HepG2 (cell line): ENCODE results near the gene SPACA4. TPM values are rescaled to one million over a fixed set of nuclear protein-coding genes. Genes with fewer than 3 reads are reported as not detected.

ENCODE experiments used
- AGO2 ChIP-seq: fragments of 200-400 bp; formaldehyde crosslinking; optimal IDR thresholded peaks from 2 replicates; pipeline ENCODE3; 2017; ENCODE audit warnings: mild to moderate bottlenecking, low read depth, low read length, moderate library complexity
- ARHGAP35 ChIP-seq: sonication (generic); formaldehyde crosslinking; IDR thresholded peaks from 2 replicates; pipeline ENCODE4 v1.9.0; 2022; ENCODE audit warnings: mild to moderate bottlenecking, inconsistent platforms, moderate library complexity, missing genetic modification reagents, borderline replicate concordance
- CBX1 ChIP-seq: IDR thresholded peaks from one replicate; pipeline ENCODE4 v1.6.1; 2016; ENCODE audit warnings: antibody characterized with exemption, low read depth
- ELF4 ChIP-seq: sonication (generic); formaldehyde crosslinking; IDR thresholded peaks from 2 replicates; pipeline ENCODE4 v1.5.0; 2020; ENCODE audit warnings: missing genetic modification reagents, mild to moderate bottlenecking, moderate library complexity, borderline replicate concordance
- MEIS1 ChIP-seq: sonication (generic); formaldehyde crosslinking; IDR thresholded peaks from 2 replicates; pipeline ENCODE4 v1.9.0; 2021; ENCODE audit warnings: mild to moderate bottlenecking, missing genetic modification reagents, moderate library complexity, borderline replicate concordance
- MIXL1 ChIP-seq: IDR thresholded peaks from 2 replicates; pipeline ENCODE4 v1.6.1; 2016
- NR3C1 ChIP-seq: sonication (generic); formaldehyde crosslinking; IDR thresholded peaks from 2 replicates; pipeline ENCODE4 v1.4.0; 2020; ENCODE audit warnings: missing genetic modification reagents
- SAFB2 ChIP-seq: sonication (generic); formaldehyde crosslinking; IDR thresholded peaks from 2 replicates; pipeline ENCODE4 v1.5.1; 2020; ENCODE audit warnings: missing genetic modification reagents, low read depth, mild to moderate bottlenecking, borderline replicate concordance
- SIX1 ChIP-seq: sonication (generic); formaldehyde crosslinking; IDR thresholded peaks from 2 replicates; pipeline ENCODE4 v1.4.0; 2020; ENCODE audit warnings: missing genetic modification reagents, borderline replicate concordance
- SMARCE1 ChIP-seq: fragments of 450-650 bp; IDR thresholded peaks from 2 replicates; pipeline ENCODE4 v1.6.1; 2017; ENCODE audit warnings: borderline replicate concordance
- U2AF2 ChIP-seq: fragments of 200-400 bp; formaldehyde crosslinking; IDR thresholded peaks from 2 replicates; pipeline ENCODE4 v1.6.1; 2017; ENCODE audit warnings: low read depth, mild to moderate bottlenecking, low read length
- ZBTB3 ChIP-seq: sonication (generic); formaldehyde crosslinking; IDR thresholded peaks from 2 replicates; pipeline ENCODE4 v1.4.0; 2020; ENCODE audit warnings: low read depth, mild to moderate bottlenecking, moderate library complexity, missing genetic modification reagents, borderline replicate concordance
- ZNF225 ChIP-seq: sonication (generic); formaldehyde crosslinking; IDR thresholded peaks from 2 replicates; pipeline ENCODE4 v1.4.0; 2020; ENCODE audit warnings: mild to moderate bottlenecking, missing genetic modification reagents
- ZNF282 ChIP-seq: fragments of 450-650 bp; IDR thresholded peaks from 2 replicates; pipeline ENCODE4 v1.6.1; 2018; ENCODE audit not compliant: partially characterized antibody
- ZNF446 ChIP-seq: sonication (generic); formaldehyde crosslinking; IDR thresholded peaks from 2 replicates; pipeline ENCODE4 v1.5.0; 2020; ENCODE audit warnings: mild to moderate bottlenecking, missing genetic modification reagents
- ZSCAN29 ChIP-seq: sonication (generic); formaldehyde crosslinking; conservative IDR thresholded peaks from 2 replicates; pipeline ENCODE4 v1.4.0; 2020; ENCODE audit warnings: mild to moderate bottlenecking, missing genetic modification reagents
- polyA plus RNA-seq, 8 experiments: library from polyadenylated mRNA; depleted of rRNA in 3 of 8; stranded (reverse) in 7 of 8; unstranded in 1 of 8; fragments of >200 nt; fragmentation: Illumina TruSeq in 4 of 8; extraction: Trizol in 4 of 8; gene quantifications; 2 replicates each; pipeline versions ENCODE4 v1.2.1 to v1.2.3, GENCODE V29; 2011 to 2016; ENCODE audit warnings: low read depth in 4 of 8, missing spikeins in 1 of 8, mixed read lengths in 1 of 8; ENCODE audit not compliant: insufficient read depth in 1 of 8
- total RNA-seq, 5 experiments: library from RNA; depleted of rRNA; stranded (reverse); fragments of >200 nt; fragmentation: Illumina TruSeq; extraction: Trizol; gene quantifications; 2 replicates each; pipeline ENCODE4 v1.2.3, GENCODE V29; 2016; ENCODE audit warnings: low read depth in 1 of 5
- TF ChIP-seq, protein P1 (sequence below): IDR thresholded peaks from 2 replicates; pipeline ENCODE4 v1.6.1; 2016; ENCODE audit warnings: missing compliant biosample characterization, missing genetic modification reagents, borderline replicate concordance
- TF ChIP-seq, protein P2 (sequence below), 2 experiments: fragments of 450-650 bp in 1 of 2; sonication (generic) in 1 of 2; formaldehyde crosslinking; IDR thresholded peaks; 2 replicates each; pipeline versions ENCODE4 v1.5.0 to v1.8.0; 2020 to 2022; ENCODE audit warnings: mild to moderate bottlenecking in 1 of 2, missing genetic modification reagents in 1 of 2
- TF ChIP-seq, protein P3 (sequence below): sonication (generic); formaldehyde crosslinking; IDR thresholded peaks from 2 replicates; pipeline ENCODE4 v1.8.0; 2022; ENCODE audit warnings: mild to moderate bottlenecking, missing genetic modification reagents
- TF ChIP-seq, protein P4 (sequence below): IDR thresholded peaks from 2 replicates; pipeline ENCODE4 v1.6.1; 2016
- TF ChIP-seq, protein P5 (sequence below): sonication (generic); formaldehyde crosslinking; IDR thresholded peaks from 2 replicates; pipeline ENCODE4 v1.8.0; 2022; ENCODE audit warnings: low read depth, missing genetic modification reagents
- TF ChIP-seq, protein P6 (sequence below): sonication (generic); formaldehyde crosslinking; IDR thresholded peaks from 2 replicates; pipeline ENCODE4 v1.4.0; 2020; ENCODE audit warnings: missing genetic modification reagents

Gene SPACA4
- total and polyA plus RNA-seq, 2 of the 13 experiments (the other 11 are each of a cell fraction or from before 2014, with no cell fraction given): not detected

DNA sequence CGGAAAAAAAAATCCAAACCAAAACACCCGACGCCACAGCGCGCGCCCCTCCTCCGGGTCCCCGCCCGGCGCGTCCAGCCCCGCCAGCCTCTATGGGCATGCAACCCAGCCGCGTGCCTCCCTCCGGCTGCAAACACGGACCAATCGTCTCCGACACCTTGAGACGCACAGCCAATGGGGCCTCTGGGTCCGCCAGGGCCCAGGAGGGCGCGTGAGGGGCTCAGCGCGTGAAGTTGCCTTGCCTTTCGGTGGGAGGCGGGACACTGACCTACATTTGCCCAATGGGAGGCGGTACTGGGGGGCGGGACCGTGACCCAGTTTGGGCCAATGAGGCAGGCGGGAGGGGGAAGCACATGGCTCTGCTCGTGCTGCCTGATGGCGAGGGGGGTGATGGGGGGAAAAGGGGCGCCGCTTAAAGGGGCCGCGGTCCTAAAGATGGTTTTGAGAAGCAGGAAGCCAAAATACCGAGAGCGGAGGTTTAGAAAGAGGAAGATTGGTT lies 31.0 kb downstream of the SPACA4 start (continued):
- TF ChIP-seq, protein P1, sequence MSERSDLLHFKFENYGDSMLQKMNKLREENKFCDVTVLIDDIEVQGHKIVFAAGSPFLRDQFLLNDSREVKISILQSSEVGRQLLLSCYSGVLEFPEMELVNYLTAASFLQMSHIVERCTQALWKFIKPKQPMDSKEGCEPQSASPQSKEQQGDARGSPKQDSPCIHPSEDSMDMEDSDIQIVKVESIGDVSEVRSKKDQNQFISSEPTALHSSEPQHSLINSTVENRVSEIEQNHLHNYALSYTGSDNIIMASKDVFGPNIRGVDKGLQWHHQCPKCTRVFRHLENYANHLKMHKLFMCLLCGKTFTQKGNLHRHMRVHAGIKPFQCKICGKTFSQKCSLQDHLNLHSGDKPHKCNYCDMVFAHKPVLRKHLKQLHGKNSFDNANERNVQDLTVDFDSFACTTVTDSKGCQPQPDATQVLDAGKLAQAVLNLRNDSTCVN (CRISPR knock-in tag): no peak; the same call in 1 of the 2 replicates
- TF ChIP-seq ZNF282 (no peak), NR3C1 (CRISPR knock-in tag) (no peak), SAFB2 (no peak), ZSCAN29 (CRISPR knock-in tag) (no peak; the same call in 1 of the 2 replicates), ELF4 (CRISPR knock-in tag) (peak; percentile 87; the same call in 1 of the 2 replicates), ARHGAP35 (peak; percentile 77), CBX1 (no peak), MEIS1 (CRISPR knock-in tag) (no peak), AGO2 (no peak), MIXL1 (CRISPR knock-in tag) (no peak), ZBTB3 (peak; percentile 83; the same call in 1 of the 2 replicates), SMARCE1 (no peak), ZNF446 (CRISPR knock-in tag) (no peak; the same call in 1 of the 2 replicates), SIX1 (CRISPR knock-in tag) (no peak), ZNF225 (CRISPR knock-in tag) (no peak), U2AF2 (no peak)
- TF ChIP-seq, protein P2, sequence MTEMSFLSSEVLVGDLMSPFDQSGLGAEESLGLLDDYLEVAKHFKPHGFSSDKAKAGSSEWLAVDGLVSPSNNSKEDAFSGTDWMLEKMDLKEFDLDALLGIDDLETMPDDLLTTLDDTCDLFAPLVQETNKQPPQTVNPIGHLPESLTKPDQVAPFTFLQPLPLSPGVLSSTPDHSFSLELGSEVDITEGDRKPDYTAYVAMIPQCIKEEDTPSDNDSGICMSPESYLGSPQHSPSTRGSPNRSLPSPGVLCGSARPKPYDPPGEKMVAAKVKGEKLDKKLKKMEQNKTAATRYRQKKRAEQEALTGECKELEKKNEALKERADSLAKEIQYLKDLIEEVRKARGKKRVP (CRISPR knock-in tag; IDR thresholded peaks at IDR 0.05): peak in 1 of 2 experiments; percentile 64; a peak in 1 of 4 replicates
- TF ChIP-seq, protein P3, sequence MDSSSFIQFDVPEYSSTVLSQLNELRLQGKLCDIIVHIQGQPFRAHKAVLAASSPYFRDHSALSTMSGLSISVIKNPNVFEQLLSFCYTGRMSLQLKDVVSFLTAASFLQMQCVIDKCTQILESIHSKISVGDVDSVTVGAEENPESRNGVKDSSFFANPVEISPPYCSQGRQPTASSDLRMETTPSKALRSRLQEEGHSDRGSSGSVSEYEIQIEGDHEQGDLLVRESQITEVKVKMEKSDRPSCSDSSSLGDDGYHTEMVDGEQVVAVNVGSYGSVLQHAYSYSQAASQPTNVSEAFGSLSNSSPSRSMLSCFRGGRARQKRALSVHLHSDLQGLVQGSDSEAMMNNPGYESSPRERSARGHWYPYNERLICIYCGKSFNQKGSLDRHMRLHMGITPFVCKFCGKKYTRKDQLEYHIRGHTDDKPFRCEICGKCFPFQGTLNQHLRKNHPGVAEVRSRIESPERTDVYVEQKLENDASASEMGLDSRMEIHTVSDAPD (CRISPR knock-in tag): peak; percentile 72; the same call in 1 of the 2 replicates
- TF ChIP-seq, protein P4, sequence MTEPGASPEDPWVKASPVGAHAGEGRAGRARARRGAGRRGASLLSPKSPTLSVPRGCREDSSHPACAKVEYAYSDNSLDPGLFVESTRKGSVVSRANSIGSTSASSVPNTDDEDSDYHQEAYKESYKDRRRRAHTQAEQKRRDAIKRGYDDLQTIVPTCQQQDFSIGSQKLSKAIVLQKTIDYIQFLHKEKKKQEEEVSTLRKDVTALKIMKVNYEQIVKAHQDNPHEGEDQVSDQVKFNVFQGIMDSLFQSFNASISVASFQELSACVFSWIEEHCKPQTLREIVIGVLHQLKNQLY (CRISPR knock-in tag): 0 out of 2 replicates have a peak, but pooled peaks have one; percentile 67
- TF ChIP-seq, protein P5, sequence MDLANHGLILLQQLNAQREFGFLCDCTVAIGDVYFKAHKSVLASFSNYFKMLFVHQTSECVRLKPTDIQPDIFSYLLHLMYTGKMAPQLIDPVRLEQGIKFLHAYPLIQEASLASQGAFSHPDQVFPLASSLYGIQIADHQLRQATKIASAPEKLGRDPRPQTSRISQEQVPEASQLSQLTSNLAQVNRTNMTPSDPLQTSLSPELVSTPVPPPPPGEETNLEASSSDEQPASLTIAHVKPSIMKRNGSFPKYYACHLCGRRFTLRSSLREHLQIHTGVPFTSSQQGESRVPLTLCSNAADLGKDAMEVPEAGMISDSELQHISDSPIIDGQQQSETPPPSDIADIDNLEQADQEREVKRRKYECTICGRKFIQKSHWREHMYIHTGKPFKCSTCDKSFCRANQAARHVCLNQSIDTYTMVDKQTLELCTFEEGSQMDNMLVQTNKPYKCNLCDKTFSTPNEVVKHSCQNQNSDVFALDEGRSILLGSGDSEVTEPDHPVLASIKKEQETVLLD (CRISPR knock-in tag): peak; percentile 69
- TF ChIP-seq, protein P6, sequence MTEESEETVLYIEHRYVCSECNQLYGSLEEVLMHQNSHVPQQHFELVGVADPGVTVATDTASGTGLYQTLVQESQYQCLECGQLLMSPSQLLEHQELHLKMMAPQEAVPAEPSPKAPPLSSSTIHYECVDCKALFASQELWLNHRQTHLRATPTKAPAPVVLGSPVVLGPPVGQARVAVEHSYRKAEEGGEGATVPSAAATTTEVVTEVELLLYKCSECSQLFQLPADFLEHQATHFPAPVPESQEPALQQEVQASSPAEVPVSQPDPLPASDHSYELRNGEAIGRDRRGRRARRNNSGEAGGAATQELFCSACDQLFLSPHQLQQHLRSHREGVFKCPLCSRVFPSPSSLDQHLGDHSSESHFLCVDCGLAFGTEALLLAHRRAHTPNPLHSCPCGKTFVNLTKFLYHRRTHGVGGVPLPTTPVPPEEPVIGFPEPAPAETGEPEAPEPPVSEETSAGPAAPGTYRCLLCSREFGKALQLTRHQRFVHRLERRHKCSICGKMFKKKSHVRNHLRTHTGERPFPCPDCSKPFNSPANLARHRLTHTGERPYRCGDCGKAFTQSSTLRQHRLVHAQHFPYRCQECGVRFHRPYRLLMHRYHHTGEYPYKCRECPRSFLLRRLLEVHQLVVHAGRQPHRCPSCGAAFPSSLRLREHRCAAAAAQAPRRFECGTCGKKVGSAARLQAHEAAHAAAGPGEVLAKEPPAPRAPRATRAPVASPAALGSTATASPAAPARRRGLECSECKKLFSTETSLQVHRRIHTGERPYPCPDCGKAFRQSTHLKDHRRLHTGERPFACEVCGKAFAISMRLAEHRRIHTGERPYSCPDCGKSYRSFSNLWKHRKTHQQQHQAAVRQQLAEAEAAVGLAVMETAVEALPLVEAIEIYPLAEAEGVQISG (CRISPR knock-in tag): peak; percentile 76
